Brain microvascular endothelial cell (primary cell): Measurements from ENCODE around the gene UGGT1.

Experiments used
- DNase-seq: peaks from one replicate; pipeline ENCODE4 v3.0.0-alpha.2; 2020
- H3K27ac ChIP-seq: fragments of 250-450 bp; sonication (Bioruptor Pico); 2 replicates; pipeline ENCODE4 v1.5.1; 2020; ENCODE audit warnings: mild to moderate bottlenecking, moderate library complexity
- H3K27me3 ChIP-seq: fragments of 250-450 bp; sonication (Bioruptor Pico); replicated peaks from 2 replicates; pipeline ENCODE4 v1.5.1; 2020; ENCODE audit warnings: mild to moderate bottlenecking
- H3K36me3 ChIP-seq: fragments of 250-450 bp; sonication (Bioruptor Pico); replicated peaks from 2 replicates; pipeline ENCODE4 v1.5.1; 2020; ENCODE audit warnings: mild to moderate bottlenecking
- H3K4me3 ChIP-seq: 2 replicates; pipeline ENCODE4 v1.5.1; 2011; ENCODE audit warnings: low read depth, mild to moderate bottlenecking, control low read depth, low read length, moderate library complexity
- CTCF ChIP-seq: IDR thresholded peaks from 2 replicates; pipeline ENCODE4 v1.5.1; 2011; ENCODE audit warnings: low read depth, mild to moderate bottlenecking, moderate library complexity, low read length, control low read depth, inconsistent platforms; ENCODE audit errors: missing control alignments
- in situ Hi-C: cut with HindIII; loops from 2 replicates; pipeline ENCODE4 v1.10.0; 2017; ENCODE audit warnings: low sequenced_read_pairs, low pct_ligation_motif_present

UGGT1 gene

DNA sequence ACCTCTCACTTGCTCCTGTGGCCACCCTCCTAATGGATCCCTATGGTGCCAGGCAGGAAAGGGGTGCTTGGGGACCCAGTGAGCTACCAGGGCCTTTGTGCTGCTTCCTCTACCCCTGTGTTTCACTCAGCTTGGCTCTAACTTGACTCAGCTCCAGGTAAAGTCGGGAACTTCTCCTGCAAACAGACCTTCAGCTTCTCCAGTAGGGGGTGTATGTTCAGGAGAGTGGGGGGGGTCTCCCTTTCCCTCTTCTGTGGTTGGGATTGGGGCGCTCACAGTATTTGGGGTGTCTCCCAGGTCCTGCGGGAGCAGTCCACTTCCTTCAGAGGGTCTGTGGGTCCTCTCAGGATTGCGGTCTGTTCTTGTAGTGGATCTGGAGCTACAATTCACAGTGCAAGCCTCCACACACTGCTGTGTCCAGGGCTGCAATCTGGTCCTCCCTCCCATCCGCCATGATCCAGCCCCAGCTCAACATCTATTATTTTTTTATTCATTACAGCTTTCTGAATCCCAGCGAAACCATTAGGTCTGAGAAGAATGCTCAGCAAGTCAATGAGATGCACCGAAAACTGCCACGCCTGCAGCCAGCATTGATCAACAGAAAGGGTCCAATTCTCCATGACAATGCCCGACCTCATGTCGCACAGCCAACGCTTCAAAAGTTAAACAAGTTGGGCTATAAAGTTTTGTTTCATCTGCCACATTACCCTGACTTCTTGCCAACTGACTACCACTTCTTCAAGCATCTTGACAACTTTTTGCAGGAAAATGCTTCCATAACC is 36.7 kb upstream of the UGGT1 start:
- no peak for DNase-seq
- Histone ChIP-seq H3K27me3 (no peaks in the 10 kb centered on the region), H3K4me3 (no peak overlapping the region), H3K27ac (no peak overlapping the region), H3K36me3 (no peaks in the 10 kb centered on the region)
- TF ChIP-seq CTCF: peak; percentile 6
- in situ Hi-C loops: no loop called here

- DNase-seq: no peak
- no peak overlapping the region for H3K27ac ChIP-seq
- in situ Hi-C loops: no loop called here
Observed at GRCh38 chr2:128057334-128057733, 33.7 kb upstream of the UGGT1 start.

GRCh38 chr2:128058114-128058513 is 32.9 kb upstream of the UGGT1 start:
- DNase-seq: no peak
- no peak overlapping the region for H3K27ac ChIP-seq
- H3K27me3 ChIP-seq: no peaks in the 10 kb centered on the region
- H3K4me3 ChIP-seq: no peak overlapping the region
- TF ChIP-seq CTCF: no peak
- in situ Hi-C loops: no loop called here
- no peaks in the 10 kb centered on the region for H3K36me3 ChIP-seq

More at GRCh38 chr2:128057334-128057733, 33.7 kb upstream of the UGGT1 start:
- H3K4me3 ChIP-seq: no peak overlapping the region
- TF ChIP-seq CTCF: no peak
- H3K36me3 ChIP-seq: no peaks in the 10 kb centered on the region
- no peaks in the 10 kb centered on the region for H3K27me3 ChIP-seq

GRCh38 chr2:128062571-128062970 is 28.4 kb upstream of the UGGT1 start:
- Histone ChIP-seq H3K27me3 (no peaks in the 10 kb centered on the region), H3K27ac (no peak overlapping the region), H3K4me3 (no peak overlapping the region), H3K36me3 (no peaks in the 10 kb centered on the region)
- DNase-seq: no peak
- no peak for TF ChIP-seq CTCF
- in situ Hi-C loops: no loop called here

GRCh38 chr2:128064353-128064752 is 26.6 kb upstream of the UGGT1 start:
- H3K27me3 ChIP-seq: no peaks in the 10 kb centered on the region
- no peak overlapping the region for H3K27ac ChIP-seq
- in situ Hi-C loops: no loop called here
- H3K4me3 ChIP-seq: no peak overlapping the region
- DNase-seq: no peak
- H3K36me3 ChIP-seq: no peaks in the 10 kb centered on the region
- TF ChIP-seq CTCF: no peak

GRCh38 chr2:128069769-128070168 is 21.2 kb upstream of the UGGT1 start:
- DNase-seq: no peak
- Histone ChIP-seq H3K4me3 (no peak overlapping the region), H3K27me3 (no peaks in the 10 kb centered on the region), H3K27ac (no peak overlapping the region), H3K36me3 (no peaks in the 10 kb centered on the region)
- no peak for TF ChIP-seq CTCF
- in situ Hi-C loops: no loop called here
